Measurements from ENCODE around the gene PRRT1.

PRRT1 gene

DNA sequence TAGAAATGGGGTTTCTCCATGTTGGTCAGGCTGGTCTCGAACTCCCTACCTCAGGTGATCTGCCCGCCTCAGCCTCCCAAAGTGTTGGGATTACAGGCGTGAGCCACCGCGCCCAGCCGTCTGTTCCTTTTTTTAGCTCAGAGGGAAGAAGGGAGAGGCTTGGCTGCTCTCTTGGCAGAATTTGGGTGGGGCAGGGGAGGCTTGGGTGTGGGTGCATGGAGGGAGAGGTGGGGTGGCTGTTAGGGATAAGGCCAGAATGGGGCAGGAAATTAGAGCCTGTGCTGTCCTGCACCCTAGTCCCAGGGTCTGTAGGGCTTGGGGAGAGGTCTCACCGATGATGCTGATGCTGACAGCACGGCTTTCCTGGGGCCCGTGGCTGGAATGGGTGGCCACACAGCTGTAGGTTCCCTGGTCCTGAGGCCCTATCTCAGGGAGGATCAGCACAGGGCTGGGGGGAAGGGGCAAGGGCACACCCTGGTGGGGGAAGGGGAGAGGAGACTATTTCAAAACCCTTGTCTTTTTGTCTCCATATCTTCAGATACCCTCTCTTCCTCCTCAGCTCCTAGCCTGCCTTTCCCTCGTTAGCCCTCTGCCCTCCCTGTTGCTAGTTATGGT is 30.3 kb upstream of the PRRT1 start:
- Histone ChIP-seq H3K36me3 (ENCODE audit: control insufficient read depth, insufficient read depth, low read length) (peaks cover 4% of the 10 kb centered on the region), H3K27me3 (ENCODE audit: insufficient read depth, low read length, poor library complexity) (no peaks in the 10 kb centered on the region), H2AK5ac (ENCODE audit: low read length) (no peak overlapping the region), H3K18ac (ENCODE audit: low read length) (no peak overlapping the region), H3K4me2 (ENCODE audit: low read length) (no peak overlapping the region), H2BK15ac (replicated peaks; ENCODE audit: low read depth) (no peak overlapping the region), H3K56ac (ENCODE audit: low read length) (peak overlapping the region; percentile 30), H4K8ac (ENCODE audit: low read depth, low read length) (no peak overlapping the region), H2BK120ac (ENCODE audit: low read depth, low read length) (no peak overlapping the region), H3K4me1 (ENCODE audit: control insufficient read depth, low read depth, low read length) (peaks cover 4% of the 10 kb centered on the region), H2BK5ac (ENCODE audit: low read length) (no peak overlapping the region), H3K79me2 (ENCODE audit: control insufficient read depth, insufficient read depth, low read length) (peaks cover 7% of the 10 kb centered on the region), H3K4me3 (ENCODE audit: low read length) (no peak overlapping the region), H3K9ac (ENCODE audit: low read length) (peak overlapping the region; percentile 1), H3K27ac (ENCODE audit: low read depth, low read length) (no peak overlapping the region), H3K23ac (ENCODE audit: low read length) (no peak overlapping the region), H4K5ac (ENCODE audit: low read length) (no peak overlapping the region), H3K79me1 (ENCODE audit: low read length) (peaks cover 3% of the 10 kb centered on the region), H3K4ac (ENCODE audit: low read depth, low read length) (no peak overlapping the region)
- WGBS (ENCODE audit: extremely low coverage, insufficient coverage, low lambda C conversion rate) = no CpG with 5 or more reads among the region's 10 CpGs
- DNase-seq = no peak

DNA sequence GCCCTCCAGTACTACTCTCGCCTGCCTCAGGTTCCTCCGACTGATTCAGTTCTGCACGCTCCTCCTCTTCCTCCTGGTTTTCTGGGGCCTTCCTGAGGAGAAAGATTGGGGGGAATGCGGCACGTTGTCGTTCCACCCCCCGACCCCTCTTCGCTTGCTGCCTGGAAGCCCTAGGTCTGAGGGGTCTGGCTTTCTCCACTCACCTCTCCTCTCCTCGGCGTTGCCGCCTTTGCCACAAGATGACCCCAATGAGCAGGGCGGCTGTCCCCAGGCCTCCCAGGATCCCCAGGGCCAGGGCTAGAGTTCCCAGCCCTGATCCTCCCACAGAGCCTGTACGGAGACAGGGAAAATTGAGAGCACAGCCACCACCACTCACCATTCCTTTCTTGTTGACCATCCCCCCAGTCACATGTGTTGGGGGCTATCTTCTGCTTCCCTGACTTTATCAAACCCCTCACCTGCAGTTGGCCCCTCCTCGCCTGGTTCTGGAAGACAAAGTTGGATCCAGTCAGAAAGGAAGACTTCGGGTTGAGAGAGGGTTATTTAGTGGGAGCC is 29.5 kb upstream of the PRRT1 start:
- no peak for DNase-seq
- no peak overlapping the region for H3K4ac ChIP-seq (ENCODE audit: low read depth, low read length)

DNA sequence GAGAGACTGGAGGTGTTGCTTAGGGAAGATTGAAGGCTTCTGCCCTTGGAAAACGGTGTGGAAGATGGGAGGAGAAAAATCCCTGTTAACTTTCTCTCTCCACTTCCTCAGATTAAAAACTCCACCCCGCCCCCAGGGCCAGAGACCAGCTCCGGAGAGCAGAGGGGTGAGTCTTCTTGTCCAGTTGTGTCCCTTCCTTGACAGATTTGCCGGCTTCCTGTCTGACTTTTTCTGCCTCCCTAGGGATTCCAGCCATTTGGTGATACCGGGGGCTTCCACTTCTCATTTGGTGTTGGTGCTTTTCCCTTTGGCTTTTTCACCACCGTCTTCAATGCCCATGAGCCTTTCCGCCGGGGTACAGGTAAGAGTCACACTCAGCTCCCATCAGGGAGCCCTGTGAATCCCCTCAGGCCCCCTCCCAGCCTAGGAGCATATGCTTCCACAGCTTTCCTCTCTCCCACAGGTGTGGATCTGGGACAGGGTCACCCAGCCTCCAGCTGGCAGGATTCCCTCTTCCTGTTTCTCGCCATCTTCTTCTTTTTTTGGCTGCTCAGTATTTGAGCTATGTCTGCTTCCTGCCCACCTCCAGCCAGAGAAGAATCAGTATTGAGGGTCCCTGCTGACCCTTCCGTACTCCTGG is 28.1 kb upstream of the PRRT1 start:
- DNase-seq = no peak
- Histone ChIP-seq H2BK5ac (ENCODE audit: low read length) (no peak overlapping the region), H3K4ac (ENCODE audit: low read depth, low read length) (no peak overlapping the region), H3K18ac (ENCODE audit: low read length) (no peak overlapping the region), H3K23ac (ENCODE audit: low read length) (no peak overlapping the region), H3K27me3 (ENCODE audit: insufficient read depth, low read length, poor library complexity) (no peaks in the 10 kb centered on the region), H4K8ac (ENCODE audit: low read depth, low read length) (no peak overlapping the region), H2AK5ac (ENCODE audit: low read length) (no peak overlapping the region), H2BK120ac (ENCODE audit: low read depth, low read length) (no peak overlapping the region), H3K4me1 (ENCODE audit: control insufficient read depth, low read depth, low read length) (peaks cover 13% of the 10 kb centered on the region), H3K4me3 (ENCODE audit: low read length) (no peak overlapping the region), H3K79me1 (ENCODE audit: low read length) (peaks cover 6% of the 10 kb centered on the region), H3K79me2 (ENCODE audit: control insufficient read depth, insufficient read depth, low read length) (peaks cover 17% of the 10 kb centered on the region), H4K5ac (ENCODE audit: low read length) (no peak overlapping the region), H2BK15ac (replicated peaks; ENCODE audit: low read depth) (no peak overlapping the region), H3K4me2 (ENCODE audit: low read length) (no peak overlapping the region), H3K36me3 (ENCODE audit: control insufficient read depth, insufficient read depth, low read length) (peaks cover 1% of the 10 kb centered on the region), H3K56ac (ENCODE audit: low read length) (peak overlapping the region; percentile 91), H3K27ac (ENCODE audit: low read depth, low read length) (no peak overlapping the region), H3K9ac (ENCODE audit: low read length) (no peak overlapping the region)
- no CpG with 5 or more reads among the region's 10 CpGs for WGBS (ENCODE audit: extremely low coverage, insufficient coverage, low lambda C conversion rate)

More for the DNA sequence above, 29.5 kb upstream of the PRRT1 start:
- no peak overlapping the region for H3K9ac ChIP-seq (ENCODE audit: low read length)
- H2AK5ac ChIP-seq (ENCODE audit: low read length) = no peak overlapping the region
- H3K27ac ChIP-seq (ENCODE audit: low read depth, low read length) = no peak overlapping the region
- no peak overlapping the region for H3K56ac ChIP-seq (ENCODE audit: low read length)
- H3K79me1 ChIP-seq (ENCODE audit: low read length) = peaks cover 3% of the 10 kb centered on the region
- H2BK120ac ChIP-seq (ENCODE audit: low read depth, low read length) = no peak overlapping the region
- H3K4me1 ChIP-seq (ENCODE audit: control insufficient read depth, low read depth, low read length) = peaks cover 9% of the 10 kb centered on the region
- H3K23ac ChIP-seq (ENCODE audit: low read length) = no peak overlapping the region
- no peak overlapping the region for H2BK15ac ChIP-seq (replicated peaks; ENCODE audit: low read depth)
- H4K5ac ChIP-seq (ENCODE audit: low read length) = no peak overlapping the region
- no peak overlapping the region for H3K4me3 ChIP-seq (ENCODE audit: low read length)
- H3K4me2 ChIP-seq (ENCODE audit: low read length) = no peak overlapping the region
- no peaks in the 10 kb centered on the region for H3K27me3 ChIP-seq (ENCODE audit: insufficient read depth, low read length, poor library complexity)
- no peak overlapping the region for H2BK5ac ChIP-seq (ENCODE audit: low read length)
- H3K79me2 ChIP-seq (ENCODE audit: control insufficient read depth, insufficient read depth, low read length) = peaks cover 8% of the 10 kb centered on the region
- H3K18ac ChIP-seq (ENCODE audit: low read length) = no peak overlapping the region
- peaks cover 1% of the 10 kb centered on the region for H3K36me3 ChIP-seq (ENCODE audit: control insufficient read depth, insufficient read depth, low read length)
- H4K8ac ChIP-seq (ENCODE audit: low read depth, low read length) = no peak overlapping the region
- WGBS (ENCODE audit: extremely low coverage, insufficient coverage, low lambda C conversion rate) = no CpG with 5 or more reads among the region's 15 CpGs

DNA sequence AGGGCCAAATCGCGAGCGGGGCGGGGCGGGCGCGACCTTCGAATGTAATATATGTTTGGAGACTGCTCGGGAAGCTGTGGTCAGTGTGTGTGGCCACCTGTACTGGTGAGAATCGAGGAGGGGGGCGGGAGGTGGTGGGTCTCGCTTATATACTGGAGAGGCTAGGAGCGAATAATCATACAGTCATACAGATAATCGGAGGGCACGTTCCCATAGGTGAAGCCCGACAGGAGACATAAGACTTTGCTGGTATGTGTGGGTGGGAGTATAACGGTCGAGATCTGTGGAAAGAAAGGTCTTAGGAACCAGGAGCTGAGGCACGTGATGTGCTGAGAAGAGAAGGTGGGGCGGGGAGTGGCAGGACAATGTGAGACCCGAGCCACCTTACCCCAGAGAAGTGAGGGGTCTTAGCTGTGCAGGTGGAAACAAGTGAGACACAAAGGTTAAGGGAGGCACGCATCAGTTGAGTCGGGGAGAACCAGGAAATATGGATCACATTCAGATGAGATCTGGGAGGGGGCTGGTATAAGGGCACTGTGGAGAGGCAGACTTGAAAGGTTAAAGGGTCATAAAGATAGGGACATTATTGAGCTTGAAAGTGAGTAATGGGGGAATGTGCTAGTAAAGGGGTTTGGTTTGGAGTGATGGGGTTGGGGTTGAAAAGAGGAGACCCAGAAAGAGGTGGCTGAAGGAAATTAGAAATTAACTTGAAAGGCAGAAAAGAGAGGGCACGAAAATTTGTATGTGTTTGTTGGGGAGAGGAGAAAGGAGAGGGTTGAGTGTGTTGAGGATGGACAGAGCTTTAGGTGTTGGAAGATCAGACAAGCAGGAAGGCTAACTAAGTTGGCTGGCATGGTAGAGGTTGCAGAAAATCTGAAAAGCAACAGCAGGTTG is 27.1 kb upstream of the PRRT1 start:
- peak overlapping the region; percentile 91 for H3K56ac ChIP-seq (ENCODE audit: low read length)
- no peaks in the 10 kb centered on the region for H3K27me3 ChIP-seq (ENCODE audit: insufficient read depth, low read length, poor library complexity)
- no peak for DNase-seq
- H2BK5ac ChIP-seq (ENCODE audit: low read length) = no peak overlapping the region
- peak overlapping the region; percentile 43 for H3K4me3 ChIP-seq (ENCODE audit: low read length)
- H3K9ac ChIP-seq (ENCODE audit: low read length) = peak overlapping the region; percentile 88
- H4K5ac ChIP-seq (ENCODE audit: low read length) = no peak overlapping the region
- WGBS (ENCODE audit: extremely low coverage, insufficient coverage, low lambda C conversion rate) = 100% methylated on average over 1 of the region's 24 CpGs
- no peak overlapping the region for H3K18ac ChIP-seq (ENCODE audit: low read length)
- no peak overlapping the region for H4K8ac ChIP-seq (ENCODE audit: low read depth, low read length)
- H2AK5ac ChIP-seq (ENCODE audit: low read length) = peak overlapping the region; percentile 9
- peaks cover 28% of the 10 kb centered on the region for H3K79me2 ChIP-seq (ENCODE audit: control insufficient read depth, insufficient read depth, low read length)
- no peak overlapping the region for H3K4ac ChIP-seq (ENCODE audit: low read depth, low read length)
- H3K4me2 ChIP-seq (ENCODE audit: low read length) = peak overlapping the region; percentile 93
- peak overlapping the region; percentile 48 for H3K23ac ChIP-seq (ENCODE audit: low read length)
- H3K36me3 ChIP-seq (ENCODE audit: control insufficient read depth, insufficient read depth, low read length) = peaks cover 1% of the 10 kb centered on the region
- no peak overlapping the region for H2BK120ac ChIP-seq (ENCODE audit: low read depth, low read length)
- H2BK15ac ChIP-seq (replicated peaks; ENCODE audit: low read depth) = no peak overlapping the region
- peaks cover 15% of the 10 kb centered on the region for H3K4me1 ChIP-seq (ENCODE audit: control insufficient read depth, low read depth, low read length)
- H3K27ac ChIP-seq (ENCODE audit: low read depth, low read length) = no peak overlapping the region
- H3K79me1 ChIP-seq (ENCODE audit: low read length) = peaks cover 15% of the 10 kb centered on the region

DNA sequence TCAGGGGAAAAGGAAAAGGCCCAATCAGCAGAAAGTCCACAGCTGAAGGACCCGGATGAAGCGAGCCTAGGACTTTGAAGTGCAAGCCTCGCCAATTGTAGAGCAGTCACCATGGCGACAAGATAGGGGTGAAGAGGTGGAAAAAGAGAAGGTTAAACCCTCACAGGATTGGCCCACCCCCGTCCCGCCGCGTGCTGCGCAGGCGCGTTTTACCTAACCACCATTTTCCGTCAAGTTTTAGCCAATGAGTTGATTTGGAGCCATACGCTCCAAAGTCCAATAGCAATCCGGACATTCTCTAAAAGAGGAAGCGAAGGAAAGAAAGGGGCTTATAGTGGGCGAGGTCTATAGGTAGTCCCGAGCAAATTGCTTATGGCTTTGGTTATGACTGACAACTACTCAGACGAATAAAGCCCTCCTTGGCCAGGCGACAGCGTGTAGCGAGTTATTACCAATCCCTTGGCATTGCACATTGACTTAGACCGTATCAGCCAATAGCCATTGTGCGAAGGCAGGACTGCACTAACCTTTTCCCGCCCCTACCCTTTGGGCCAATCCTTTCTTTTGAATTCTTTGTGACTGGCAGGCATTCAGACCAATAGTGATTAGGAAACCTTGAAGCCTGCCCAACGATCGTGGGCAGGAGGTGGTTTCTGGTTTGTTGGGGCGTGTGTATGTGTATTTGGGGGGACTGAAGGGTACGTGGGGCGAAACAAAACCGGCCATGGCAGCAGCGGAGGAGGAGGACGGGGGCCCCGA is 26.2 kb upstream of the PRRT1 start, which contains the start of gene RNF5:
TSS of gene RNF5 (plus strand) at position 618 of the 759 bp plus-strand sequence. CDS start at position 725, 107 bp downstream.
- Histone ChIP-seq H3K79me1 (ENCODE audit: low read length) (peaks cover 20% of the 10 kb centered on the region), H2BK15ac (replicated peaks; ENCODE audit: low read depth) (no peak within 1 kb of the TSS), H4K5ac (ENCODE audit: low read length) (peak within 1 kb of the TSS; percentile 40), H2AK5ac (ENCODE audit: low read length) (peak within 1 kb of the TSS; percentile 9), H3K18ac (ENCODE audit: low read length) (peak within 1 kb of the TSS; percentile 47), H3K9ac (ENCODE audit: low read length) (peak within 1 kb of the TSS; percentile 88), H3K23ac (ENCODE audit: low read length) (peak within 1 kb of the TSS; percentile 48), H2BK120ac (ENCODE audit: low read depth, low read length) (no peak within 1 kb of the TSS), H3K4ac (ENCODE audit: low read depth, low read length) (peak within 1 kb of the TSS; percentile 89), H3K79me2 (ENCODE audit: control insufficient read depth, insufficient read depth, low read length) (peaks cover 33% of the 10 kb centered on the region), H2BK5ac (ENCODE audit: low read length) (peak within 1 kb of the TSS; percentile 68), H3K4me1 (ENCODE audit: control insufficient read depth, low read depth, low read length) (peaks cover 16% of the 10 kb centered on the region), H3K27ac (ENCODE audit: low read depth, low read length) (peak within 1 kb of the TSS; percentile 89), H3K4me2 (ENCODE audit: low read length) (peak within 1 kb of the TSS; percentile 93), H4K8ac (ENCODE audit: low read depth, low read length) (no peak within 1 kb of the TSS), H3K56ac (ENCODE audit: low read length) (peak within 1 kb of the TSS; percentile 91), H3K4me3 (ENCODE audit: low read length) (peak within 1 kb of the TSS; percentile 43), H3K36me3 (ENCODE audit: control insufficient read depth, insufficient read depth, low read length) (peaks cover 1% of the 10 kb centered on the region), H3K27me3 (ENCODE audit: insufficient read depth, low read length, poor library complexity) (no peaks in the 10 kb centered on the region)
- peak; percentile 100 for DNase-seq
- no CpG with 5 or more reads among the region's 33 CpGs for WGBS (ENCODE audit: extremely low coverage, insufficient coverage, low lambda C conversion rate)
